NCI-H748 (cell line): ENCODE results near the gene ZPLD1.
A peak's percentile ranks its signal among the peaks of the same experiment; 100 is the strongest.

Experiments
- DNase-seq: peaks from one replicate; lab custom pipeline; 2025; ENCODE audit not compliant: unreplicated experiment; lab: John Stamatoyannopoulos, UW

Gene ZPLD1

DNA sequence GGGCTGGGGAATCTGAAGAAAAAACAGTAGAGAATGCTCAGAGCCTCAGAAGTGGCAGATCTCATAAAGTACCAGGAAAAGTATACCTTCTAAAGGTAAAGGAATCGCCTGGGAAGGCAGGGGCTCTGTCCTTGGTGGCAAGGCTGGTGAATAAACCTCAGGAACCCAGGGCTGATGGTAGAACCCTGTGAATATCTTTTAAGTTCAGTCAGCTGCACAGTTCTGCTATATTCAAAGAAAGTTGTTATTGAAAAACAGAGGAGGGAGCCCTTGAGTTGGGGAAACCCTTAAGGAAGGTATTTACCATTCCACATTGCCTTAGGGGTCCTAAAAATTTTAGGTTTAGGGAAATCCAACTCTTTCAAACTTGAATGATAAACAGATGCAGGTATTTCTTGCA, 31.2 kb downstream of the ZPLD1 start:
- DNase-seq: peak; percentile 50

DNA sequence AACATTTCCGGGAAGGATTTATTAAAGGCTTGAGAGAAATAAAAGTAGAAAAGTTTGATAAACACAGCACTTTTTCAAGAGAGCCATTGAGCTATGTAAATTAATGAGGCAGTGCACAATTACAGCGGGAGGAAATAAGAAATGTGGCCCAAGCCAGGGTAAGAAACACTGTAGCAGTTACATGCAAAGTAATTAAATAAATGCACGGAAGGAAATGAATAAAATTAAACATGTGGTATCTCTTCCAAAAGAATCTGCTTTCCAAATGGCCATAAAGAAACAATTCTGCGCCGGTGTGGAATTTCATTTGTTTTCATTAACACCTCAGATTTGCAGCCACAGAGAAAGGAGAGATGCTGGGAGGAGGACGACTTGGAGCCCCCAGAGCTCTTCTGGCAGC, 35.3 kb downstream of the ZPLD1 start:
- DNase-seq: no peak

DNA sequence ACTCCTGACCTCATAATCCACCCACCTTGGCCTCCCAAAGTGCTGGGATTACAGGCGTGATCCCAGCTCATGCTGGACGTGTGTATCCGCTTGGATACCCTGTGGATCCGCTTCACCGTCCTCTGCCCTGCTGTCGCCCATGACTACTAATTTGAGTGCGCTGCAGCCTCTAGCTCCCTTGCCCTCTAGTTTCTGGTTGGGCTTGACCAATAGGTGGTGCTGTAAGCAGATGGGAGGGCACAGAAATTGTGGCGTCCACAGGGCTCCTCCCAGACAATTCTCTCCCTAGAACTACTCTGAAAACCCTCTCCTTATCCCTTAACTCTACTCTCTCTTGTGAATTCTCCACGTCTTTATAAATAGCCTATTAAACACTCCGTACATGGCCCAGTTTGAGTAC, 36.2 kb downstream of the ZPLD1 start:
- peak; percentile 39 for DNase-seq

DNA sequence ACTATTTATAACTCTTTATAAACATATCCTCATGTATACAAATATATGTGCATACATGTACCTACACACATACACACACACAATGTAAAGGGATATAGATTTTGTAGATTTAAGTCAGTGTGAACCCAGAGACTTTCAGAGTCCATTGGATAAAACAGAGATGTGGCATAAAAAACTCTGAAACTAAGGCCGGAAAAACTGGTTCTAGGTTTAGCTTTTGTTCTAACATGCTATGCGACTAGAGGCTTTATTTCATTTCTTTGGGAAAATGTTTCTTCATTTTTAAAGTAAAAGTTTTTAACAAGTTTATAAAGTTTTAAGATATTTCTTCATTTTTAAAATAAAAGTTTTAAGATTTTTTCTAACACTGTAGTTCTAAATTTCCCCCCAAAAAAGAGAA, 36.7 kb downstream of the ZPLD1 start:
- DNase-seq: no peak

DNA sequence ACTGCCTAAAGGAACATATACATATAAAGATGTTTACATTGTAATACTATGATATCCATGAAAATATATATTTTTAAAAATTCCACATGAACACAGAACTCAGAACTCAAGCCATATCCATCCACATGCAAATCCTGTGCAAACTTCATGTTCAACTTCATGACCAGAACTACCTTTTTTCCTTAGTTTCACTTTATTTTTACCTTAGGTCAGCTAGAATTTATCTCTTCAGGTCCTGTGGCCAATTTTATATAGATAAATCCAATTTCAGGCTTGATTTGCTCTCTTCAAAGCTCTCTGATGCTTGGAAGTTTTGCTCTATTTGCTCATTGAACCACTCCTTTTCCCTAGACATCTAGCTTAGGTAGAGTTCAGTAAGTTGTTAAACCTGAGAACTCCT, 38.8 kb downstream of the ZPLD1 start:
- DNase-seq: peak; percentile 2

DNA sequence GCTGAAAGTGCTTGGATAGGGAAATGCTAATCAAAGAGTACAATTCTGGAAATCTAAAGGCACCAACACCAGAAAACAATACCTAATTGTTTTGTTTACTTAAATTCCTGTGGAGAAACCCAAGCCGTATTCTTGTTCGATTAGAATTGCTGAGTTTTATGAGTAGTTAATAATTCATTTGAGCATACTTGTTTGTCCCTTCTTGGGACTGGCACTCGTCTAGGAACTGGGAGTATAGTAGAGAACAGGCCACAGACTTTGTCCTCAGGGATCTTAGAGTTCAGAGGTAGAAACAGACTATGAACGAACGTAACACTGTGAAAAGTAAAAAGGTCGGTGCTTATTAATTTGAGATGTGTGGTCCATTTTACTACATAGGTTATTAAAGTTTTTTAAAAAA, 39.4 kb downstream of the ZPLD1 start:
- DNase-seq: no peak

DNA sequence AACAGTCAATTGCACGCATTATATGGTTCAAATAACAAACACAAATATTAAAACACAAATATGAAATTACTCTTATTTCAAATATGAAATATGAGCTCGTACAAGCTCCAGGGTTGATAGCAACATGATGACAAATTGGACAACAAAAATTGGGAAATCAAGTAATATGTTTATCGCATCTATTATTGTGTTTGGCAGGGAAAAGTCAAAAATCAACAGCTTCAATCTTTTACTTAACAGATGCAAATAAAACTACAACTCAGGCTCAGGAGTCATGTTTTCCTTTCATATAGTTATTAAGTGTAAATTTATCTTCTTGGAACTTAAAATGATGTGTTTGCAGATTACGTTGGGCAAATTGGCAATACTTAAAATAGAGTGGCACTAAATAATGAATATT, 41.4 kb downstream of the ZPLD1 start:
- no peak for DNase-seq

DNA sequence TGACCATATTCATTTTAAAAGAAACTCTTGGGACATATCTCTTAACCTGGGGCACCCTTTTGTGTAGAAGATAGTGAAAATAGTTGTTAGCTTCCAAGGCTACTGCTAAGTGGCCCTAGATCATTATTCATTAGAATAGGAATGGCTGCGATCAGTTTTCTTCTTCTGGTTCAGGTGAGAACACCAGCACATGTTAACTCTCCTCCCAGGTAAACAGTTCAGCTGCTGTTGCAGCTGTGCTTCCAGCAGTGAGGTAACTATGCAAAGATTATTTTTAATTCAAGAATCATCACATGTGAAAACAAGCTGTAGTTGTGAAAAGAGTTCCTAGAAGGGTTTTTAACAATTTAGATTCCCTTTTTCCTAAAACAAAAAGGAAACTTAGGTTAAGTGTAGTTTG, 43.3 kb downstream of the ZPLD1 start:
- peak; percentile 84 for DNase-seq

DNA sequence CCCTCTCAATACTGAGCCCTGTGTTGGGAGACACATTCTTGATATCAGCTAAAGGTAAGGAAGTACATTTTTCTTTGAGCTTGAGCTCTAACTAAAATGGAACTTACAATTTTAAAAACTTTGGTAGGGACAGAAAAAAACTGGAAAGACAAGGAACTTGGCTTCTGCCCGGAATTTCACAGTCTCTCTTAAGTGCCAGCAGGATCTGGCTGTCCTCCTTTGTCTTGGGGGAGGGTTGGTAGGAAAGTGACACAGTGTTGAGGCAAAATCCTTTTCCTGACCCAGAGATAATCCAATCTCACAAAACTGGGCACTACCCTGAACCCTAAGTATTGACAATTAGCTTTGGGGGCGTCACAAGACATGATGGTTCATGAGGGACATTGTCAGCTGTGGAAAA, 45.3 kb downstream of the ZPLD1 start:
- DNase-seq: peak; percentile 25

DNA sequence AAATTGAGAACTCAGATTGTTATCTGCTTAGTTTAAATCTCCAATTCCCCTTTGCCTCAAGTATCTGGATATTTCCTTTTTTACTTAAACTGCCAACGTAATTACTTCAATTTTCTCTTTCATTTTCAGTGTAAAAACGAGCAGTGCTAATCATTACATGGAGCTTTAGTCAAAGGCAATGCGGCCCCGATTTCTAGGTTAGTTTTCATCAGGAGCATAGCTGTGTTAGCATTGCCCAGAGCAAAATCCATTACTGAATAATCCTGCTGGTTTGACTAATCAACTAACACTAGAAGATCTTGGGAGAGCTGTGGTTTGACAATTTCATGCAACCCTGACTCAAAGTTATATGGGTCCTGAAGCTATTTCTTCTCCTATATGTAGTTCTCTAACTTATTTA, 46.2 kb downstream of the ZPLD1 start:
- peak; percentile 31 for DNase-seq

DNA sequence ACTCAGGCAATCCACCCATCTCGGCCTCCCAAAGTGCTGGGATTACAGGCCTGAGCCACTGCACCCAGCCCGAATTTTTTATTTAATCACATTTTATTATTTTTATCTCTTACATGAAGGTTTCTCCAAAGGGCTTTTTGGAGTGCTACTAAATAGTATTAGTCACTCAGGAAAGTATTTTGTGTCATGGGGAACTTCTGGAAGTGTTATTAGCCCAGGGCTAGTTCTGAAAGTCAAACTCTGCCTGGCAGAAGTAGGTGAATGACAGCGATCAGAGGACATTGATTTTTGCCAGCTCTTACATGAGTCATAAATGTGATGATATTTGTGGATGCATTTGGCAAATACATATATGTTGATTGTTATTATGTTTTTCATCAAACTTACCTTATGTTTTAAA, 48.7 kb downstream of the ZPLD1 start:
- DNase-seq: no peak

DNA sequence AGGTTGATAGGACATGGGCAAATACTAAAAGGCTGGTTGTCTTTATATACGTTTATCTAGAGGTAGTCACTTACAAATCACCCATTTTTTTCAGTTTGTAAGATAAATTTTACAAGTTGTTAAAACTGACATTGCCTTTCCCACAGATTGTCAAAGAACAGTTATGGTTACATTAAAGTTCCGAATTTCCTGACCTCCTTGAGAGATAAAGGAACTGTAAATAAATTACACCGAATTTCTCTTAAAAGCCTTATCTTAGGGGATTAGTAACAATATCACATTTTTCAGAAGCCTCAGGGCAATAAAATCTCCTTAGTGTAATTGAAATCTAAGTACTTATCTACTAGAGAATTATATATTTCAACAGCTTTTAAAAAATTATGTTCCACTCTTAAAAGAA, 49.5 kb downstream of the ZPLD1 start:
- no peak for DNase-seq

DNA sequence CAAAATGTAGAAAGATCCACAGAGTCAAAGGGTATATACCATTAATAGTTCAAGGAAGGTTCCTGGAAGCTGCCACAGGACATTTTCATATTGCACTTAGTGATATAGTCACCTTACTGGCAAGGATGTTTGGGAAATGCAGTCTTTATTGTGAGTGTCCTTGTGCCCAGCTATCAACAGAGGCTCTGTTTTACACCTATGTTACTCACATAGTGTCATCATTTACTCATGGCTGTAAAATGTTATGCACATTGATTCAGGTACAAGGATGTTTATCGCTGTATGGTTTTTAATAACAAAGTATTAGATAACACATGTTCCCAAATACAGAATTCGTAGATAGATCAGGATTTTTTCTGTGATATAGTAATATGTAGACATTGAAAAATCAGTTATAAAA, 50.9 kb downstream of the ZPLD1 start:
- no peak for DNase-seq

DNA sequence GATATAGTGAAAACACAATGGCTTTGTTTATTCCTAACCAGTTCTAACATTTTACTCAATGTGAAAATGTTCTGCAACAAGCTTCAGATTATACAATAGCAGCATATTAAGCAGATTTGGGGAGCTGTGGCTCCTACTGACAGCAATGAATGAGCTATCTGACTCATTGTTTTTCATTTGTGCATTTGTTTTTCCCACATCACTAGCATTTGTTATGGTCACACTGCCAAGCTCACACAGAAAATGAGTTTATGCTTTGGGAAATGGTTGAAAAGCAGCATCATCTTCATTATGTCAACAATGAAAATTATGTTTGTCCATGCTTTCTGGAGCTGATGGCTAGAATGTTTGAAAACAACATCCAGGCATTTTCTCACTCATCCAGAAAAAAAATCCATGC, 53.5 kb downstream of the ZPLD1 start:
- DNase-seq: peak; percentile 19

DNA sequence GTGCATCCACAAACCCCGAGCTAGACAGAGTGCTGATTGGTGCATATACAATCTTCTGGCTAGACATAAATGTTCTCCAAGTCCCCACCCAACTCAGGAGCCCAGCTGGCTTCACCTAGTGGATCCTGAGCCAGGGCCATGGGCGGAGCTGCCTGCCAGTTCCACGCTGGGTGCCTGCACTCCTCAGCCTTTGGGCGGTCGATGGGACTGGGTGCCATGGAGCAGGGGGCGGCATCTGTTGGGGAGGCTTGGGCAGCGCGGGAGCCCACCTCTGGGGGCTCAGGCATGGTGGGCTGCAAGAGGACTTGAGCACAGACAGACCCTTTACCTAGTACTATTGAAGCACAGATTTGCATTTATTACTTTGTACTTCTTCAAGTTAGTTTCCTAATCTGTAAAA, 57.5 kb downstream of the ZPLD1 start:
- no peak for DNase-seq

DNA sequence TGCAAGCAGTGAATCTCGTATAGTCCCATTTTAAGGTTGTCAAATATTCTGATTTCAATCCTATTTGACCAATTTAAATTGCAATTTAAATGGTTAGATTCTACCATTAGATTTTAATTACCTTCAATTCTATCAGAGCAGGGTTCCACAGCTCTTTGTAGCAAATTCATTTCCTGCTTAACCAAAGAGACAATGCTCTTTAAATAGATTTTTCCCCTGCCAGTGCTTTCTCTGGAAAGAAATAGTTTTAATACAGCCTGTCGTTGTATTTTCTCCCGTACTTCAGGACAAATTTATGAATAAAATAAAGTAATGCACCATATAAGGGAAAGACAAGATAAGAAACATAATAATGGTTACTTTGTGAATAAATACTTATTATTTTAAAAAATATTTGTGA, 62.8 kb downstream of the ZPLD1 start:
- DNase-seq: no peak

DNA sequence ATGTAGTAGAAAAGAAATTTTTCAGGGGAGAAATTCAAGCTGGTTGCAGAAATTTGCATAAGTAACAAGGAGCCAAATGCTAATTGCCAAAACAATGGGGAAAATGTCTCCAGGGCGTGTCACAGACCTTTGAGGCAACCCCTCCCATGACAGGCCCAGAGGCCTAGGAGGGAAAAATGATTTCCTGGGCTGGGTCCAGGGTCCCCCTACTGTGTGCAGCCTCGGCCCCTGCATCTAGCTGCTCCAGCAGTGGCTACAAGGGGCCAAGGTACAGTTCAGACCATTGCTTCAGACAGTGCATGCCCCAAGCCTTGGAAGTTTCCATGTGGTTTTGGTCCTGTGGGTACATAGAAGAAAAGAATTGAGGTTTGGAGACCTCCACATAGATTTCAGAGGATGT, 70.7 kb downstream of the ZPLD1 start:
- no peak for DNase-seq

DNA sequence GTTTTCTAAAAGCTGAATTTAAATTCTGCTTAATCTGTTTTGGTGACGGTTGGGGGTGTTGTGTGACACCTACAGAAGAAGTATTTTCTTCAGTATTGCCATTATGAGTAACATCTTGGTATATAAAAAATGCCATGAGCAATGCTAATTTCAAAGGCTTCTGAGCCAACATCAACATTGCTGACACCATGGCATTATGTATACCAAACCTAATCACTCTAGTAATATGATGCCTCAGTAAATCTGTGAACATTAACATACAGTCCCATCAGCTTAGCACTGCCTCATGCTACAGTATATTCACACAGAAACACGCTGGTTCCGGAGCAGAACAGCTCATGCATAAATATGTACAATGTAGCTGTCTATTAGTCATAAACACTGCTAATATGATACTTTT, 75.8 kb downstream of the ZPLD1 start:
- DNase-seq: peak; percentile 81

DNA sequence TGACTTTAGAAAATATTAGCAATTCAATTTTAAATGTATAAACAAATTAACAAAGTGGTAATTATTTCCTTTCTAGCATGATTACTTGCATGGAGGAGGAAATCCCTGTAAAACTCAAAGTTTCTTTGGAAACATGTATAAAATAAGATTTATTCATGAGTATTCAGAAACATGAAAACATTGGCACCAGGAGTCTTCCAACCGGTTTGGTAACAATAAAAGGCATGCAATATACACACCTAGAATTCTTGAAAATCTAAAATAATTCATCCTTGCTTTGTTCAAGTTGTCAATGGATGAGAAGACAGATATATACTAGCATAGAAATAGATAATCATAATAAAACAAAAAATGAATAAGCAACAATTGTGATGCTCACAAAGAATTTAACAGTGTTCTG, 76.4 kb downstream of the ZPLD1 start:
- DNase-seq: peak; percentile 37

DNA sequence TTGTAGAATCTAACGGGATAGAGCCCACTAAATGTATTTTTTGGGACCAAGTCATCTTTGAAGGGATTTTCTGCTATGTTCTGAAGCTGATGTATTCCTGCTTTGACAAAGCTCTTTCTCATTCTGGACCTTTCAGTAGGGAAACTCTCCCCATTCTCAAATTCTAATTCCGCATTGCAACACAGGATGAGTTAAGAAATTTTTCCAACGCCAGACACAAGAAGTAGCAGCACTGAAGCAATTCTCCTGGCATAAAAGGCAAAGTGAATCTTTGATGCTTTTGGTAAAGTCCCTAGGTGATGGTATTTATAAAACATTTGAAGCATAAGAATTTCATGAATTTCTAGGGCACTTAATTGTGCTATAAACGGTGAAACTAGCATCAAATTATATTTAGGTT, 76.8 kb downstream of the ZPLD1 start:
- DNase-seq: no peak

DNA sequence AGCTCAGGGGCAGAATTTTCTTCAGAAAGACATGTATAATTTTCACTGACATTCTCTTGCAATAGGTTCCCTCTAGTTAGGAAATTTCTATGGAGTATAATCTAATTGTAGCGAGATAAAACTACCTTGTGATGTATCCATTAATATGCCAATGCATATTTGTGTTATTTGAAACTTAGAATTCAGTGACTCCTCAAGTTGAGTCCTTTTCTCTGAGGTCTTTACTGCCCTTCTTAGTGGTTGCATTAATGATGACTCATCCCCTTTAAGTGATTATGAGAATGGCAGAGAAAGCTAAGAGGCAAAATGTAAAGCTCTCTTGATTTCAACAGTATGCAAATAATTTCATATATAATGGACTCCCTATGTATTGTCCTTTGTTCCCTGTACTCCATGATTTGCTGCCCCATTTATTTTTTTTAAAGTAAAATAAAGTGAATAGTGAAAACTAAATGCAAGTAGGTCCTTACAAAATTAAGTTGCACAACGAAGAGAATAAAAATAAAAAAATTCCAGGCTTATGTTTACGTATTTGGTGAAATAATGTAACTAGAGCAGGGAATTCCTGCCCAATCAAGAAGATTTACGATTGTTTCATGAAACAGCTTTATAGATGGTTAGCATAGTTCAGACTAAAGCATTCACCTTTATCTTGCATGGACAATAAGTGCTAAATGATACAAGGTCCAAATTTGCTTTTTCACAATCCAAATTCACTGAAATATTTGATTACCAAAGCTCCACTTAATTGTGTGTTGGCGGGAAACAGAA, 78.1 kb downstream of the ZPLD1 start:
- peak; percentile 73 for DNase-seq

DNA sequence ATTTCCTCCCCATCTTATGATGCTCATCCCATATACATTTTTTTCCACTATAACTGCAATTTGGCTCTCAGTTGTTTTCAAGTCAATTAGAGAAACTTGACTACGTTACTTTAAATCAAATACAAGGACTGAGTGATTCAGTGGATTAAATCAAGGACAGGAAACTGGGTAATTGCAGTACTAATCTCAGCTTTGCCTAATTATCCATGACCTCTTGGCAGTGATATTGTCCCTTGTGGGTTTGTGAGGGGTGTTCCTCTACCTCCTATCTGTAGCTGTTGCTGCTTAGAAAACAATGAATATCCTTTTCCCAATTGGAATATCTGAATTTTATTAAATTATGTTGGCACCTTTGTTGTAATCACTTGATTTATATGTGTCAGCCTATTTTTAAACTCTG, 79.4 kb downstream of the ZPLD1 start:
- DNase-seq: peak; percentile 89

DNA sequence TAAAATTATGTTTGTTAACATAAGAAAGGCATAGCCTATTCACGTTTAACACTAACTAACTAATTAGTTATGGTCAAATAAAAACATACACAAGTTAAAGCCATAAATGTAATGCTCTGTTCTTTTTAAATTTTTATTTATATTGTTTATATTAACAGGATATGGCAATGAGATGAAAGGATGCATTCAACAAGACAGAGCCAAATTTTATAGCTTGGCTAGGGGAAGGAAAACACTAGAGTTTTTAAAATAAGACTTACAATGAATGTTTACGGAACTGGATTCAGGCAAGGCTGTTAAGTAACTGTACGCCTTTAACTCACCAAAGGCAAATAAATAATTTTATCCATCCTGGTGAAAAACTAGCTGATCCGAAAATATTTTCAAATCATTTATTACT, 86.4 kb downstream of the ZPLD1 start:
- DNase-seq: no peak
